ENCODE data around the gene MAST1.

DNA sequence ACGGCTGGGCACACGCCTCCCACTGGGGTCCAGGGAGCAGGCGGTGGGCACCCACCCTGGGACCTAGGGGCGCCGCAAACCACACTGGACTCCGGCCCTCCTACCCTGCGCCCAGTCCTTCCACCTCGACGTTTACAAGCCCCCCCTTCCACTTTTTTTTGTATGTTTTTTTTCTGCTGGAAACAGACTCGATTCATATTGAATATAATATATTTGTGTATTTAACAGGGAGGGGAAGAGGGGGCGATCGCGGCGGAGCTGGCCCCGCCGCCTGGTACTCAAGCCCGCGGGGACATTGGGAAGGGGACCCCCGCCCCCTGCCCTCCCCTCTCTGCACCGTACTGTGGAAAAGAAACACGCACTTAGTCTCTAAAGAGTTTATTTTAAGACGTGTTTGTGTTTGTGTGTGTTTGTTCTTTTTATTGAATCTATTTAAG lies 45.4 kb upstream of the MAST1 start:
- TF ChIP-seq CTCF (IDR thresholded peaks at IDR 0.05) (no peak), POLR2AphosphoS5 (IDR thresholded peaks at IDR 0.05) (no peak)

All from prostate gland (tissue), 2 donors.